PC-9 (cell line): Measurements from ENCODE around the gene GUCA2B.

Experiments
- CTCF ChIP-seq: fragments of 200-600 bp; sonication (generic); conservative IDR thresholded peaks from 2 replicates; pipeline ENCODE4 v1.6.1; 2017; ENCODE audit warnings: mixed run types, antibody characterized with exemption, mild to moderate bottlenecking, moderate library complexity
- EZH2 ChIP-seq: fragments of 200-600 bp; sonication (generic); IDR thresholded peaks from 2 replicates; pipeline ENCODE4 v1.8.0; 2017; ENCODE audit warnings: antibody characterized with exemption, low read depth

DNA sequence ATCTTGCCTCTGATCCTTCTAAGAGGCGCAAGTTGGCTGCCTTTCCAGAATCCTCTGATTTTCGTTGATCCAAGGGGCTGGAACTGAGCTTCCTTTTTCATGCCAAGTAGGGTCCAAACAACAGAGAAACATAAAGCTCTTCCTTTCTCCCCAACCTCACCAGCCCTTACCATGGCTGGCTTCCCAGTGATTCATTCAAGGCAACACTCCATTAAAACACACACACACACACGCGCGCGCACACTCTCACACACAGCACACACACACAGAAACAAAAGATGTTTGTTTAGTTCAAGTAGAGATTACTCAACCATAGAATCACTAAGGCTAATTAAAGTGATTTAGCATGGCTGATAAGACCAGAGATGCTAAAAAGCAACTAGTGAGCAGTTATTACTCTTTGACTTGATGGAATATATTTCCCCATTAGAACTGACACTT lies 24.4 kb downstream of the GUCA2B start:
- TF ChIP-seq CTCF (no peak), EZH2 (no peak)
